ENCODE measurements around the gene SCARB1. TPM values are rescaled to one million over a fixed set of nuclear protein-coding genes. Genes with fewer than 3 reads are reported as not detected.

Gene SCARB1
- total and polyA plus RNA-seq, 2 experiments from 2014 or later = 2.2 to 5.2 TPM

- in situ Hi-C loops (cut with MboI) = no loop called here
These were observed 57.6 kb downstream of the SCARB1 start for GRCh38 chr12:124805876-124806668.

DNA sequence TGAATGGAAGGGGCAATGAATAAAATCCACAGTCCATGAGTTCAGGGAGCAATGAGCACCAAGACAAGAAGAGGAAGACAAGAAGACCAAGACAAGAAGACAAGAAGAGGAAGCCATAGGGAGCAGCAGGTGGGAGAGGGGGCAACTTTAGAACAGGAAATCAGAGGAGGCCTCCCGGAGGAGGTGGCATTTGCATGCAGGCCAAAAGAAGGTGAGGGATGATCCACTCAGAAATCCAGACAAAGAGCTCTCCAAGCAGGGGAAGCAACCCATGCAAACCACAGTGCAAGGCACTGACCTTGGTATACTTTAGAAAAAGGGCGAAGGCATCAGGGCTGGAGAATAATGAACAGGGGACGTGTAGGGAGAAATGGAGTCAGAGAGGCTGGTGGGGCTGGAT is 58.6 kb downstream of the SCARB1 start:
- H2AFZ ChIP-seq = no peak overlapping the region
- H3K27ac ChIP-seq = no peak overlapping the region
- H3K9me2 ChIP-seq (ENCODE audit: insufficient read depth) = no peaks in the 10 kb centered on the region
- no peaks in the 10 kb centered on the region for H3K9me3 ChIP-seq (ENCODE audit: low read depth)
- in situ Hi-C loops (cut with MboI) = no loop called here
- H3K4me3 ChIP-seq = no peak overlapping the region
- TF ChIP-seq EZH2phosphoT487 (IDR thresholded peaks at IDR 0.05; ENCODE audit: insufficient read depth, low read depth) = no peak
- TF ChIP-seq EZH2 (IDR thresholded peaks at IDR 0.05; ENCODE audit: insufficient read depth, poor library complexity, severe bottlenecking) = no peak
- DNase-seq = no peak
- H3K27me3 ChIP-seq (replicated peaks; ENCODE audit: insufficient read depth) = no peaks in the 10 kb centered on the region
- H3K36me3 ChIP-seq (ENCODE audit: low read depth) = no peaks in the 10 kb centered on the region
- no peaks in the 10 kb centered on the region for H3F3A ChIP-seq (ENCODE audit: insufficient read depth)
- no peak overlapping the region for H3K4me2 ChIP-seq (ENCODE audit: unreplicated experiment)
- no peak overlapping the region for H3K9ac ChIP-seq
- H3K79me2 ChIP-seq (ENCODE audit: insufficient read depth) = no peaks in the 10 kb centered on the region
- H4K20me1 ChIP-seq (ENCODE audit: insufficient read depth) = no peaks in the 10 kb centered on the region
- WGBS, 2 experiments (ENCODE audit: low coverage in 1 of 2, low lambda C conversion rate in 2 of 2, missing lambda C conversion rate in 2 of 2) = 95 to 100% methylated on average over 3 of the region's 3 CpGs
- no peaks in the 10 kb centered on the region for H3K4me1 ChIP-seq (ENCODE audit: insufficient read depth)

More at GRCh38 chr12:124805876-124806668, 57.6 kb downstream of the SCARB1 start:
- Histone ChIP-seq H3K4me3 (no peak overlapping the region), H3F3A (ENCODE audit: insufficient read depth) (no peaks in the 10 kb centered on the region), H3K36me3 (ENCODE audit: low read depth) (no peaks in the 10 kb centered on the region), H3K9me2 (ENCODE audit: insufficient read depth) (no peaks in the 10 kb centered on the region), H3K27ac (no peak overlapping the region), H3K9ac (no peak overlapping the region), H2AFZ (no peak overlapping the region), H3K4me1 (ENCODE audit: insufficient read depth) (no peaks in the 10 kb centered on the region), H3K4me2 (ENCODE audit: unreplicated experiment) (no peak overlapping the region), H4K20me1 (ENCODE audit: insufficient read depth) (no peaks in the 10 kb centered on the region), H3K27me3 (replicated peaks; ENCODE audit: insufficient read depth) (no peaks in the 10 kb centered on the region), H3K79me2 (ENCODE audit: insufficient read depth) (no peaks in the 10 kb centered on the region), H3K9me3 (ENCODE audit: low read depth) (no peaks in the 10 kb centered on the region)
- 91 to 92% methylated on average over 24 to 25 of the region's 25 CpGs for WGBS, 2 experiments (ENCODE audit: low coverage in 1 of 2, low lambda C conversion rate in 2 of 2, missing lambda C conversion rate in 2 of 2)
- DNase-seq = no peak
- TF ChIP-seq EZH2 (IDR thresholded peaks at IDR 0.05; ENCODE audit: insufficient read depth, poor library complexity, severe bottlenecking) = no peak

DNA sequence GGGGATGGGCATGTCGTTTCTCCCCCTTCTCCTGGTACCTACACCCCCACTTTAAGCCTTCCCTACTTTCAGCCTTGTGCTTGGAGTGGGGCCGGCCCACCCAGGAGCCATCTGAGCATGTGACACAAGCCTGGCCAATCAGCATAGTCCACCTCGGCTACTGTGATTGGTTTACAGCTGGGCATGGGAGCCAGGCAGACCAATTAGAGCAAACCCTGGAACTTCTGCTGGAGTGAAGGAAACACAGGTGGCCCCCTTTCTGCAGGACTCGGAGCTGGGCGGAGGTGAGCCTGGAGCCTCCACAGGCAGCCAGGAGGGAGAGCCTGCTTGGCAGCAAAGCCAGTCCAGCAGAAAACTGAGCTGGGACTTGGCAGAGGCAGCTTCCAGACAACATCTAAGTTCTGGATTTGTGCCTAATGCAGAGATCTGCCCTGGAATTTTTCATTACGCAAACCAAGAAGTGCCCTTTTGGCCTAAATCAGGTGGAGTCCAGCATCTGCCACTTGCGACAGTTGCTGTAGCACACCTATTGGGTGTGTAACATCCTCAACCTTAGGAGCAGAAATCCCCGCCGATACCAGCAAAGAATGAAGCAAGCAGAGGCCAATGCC is 59.5 kb downstream of the SCARB1 start:
- DNase-seq = peak; percentile 13

GRCh38 chr12:124802361-124802760 is 61.3 kb downstream of the SCARB1 start:
- H4K20me1 ChIP-seq (ENCODE audit: insufficient read depth) = no peaks in the 10 kb centered on the region
- no peak overlapping the region for H3K4me3 ChIP-seq
- no peaks in the 10 kb centered on the region for H3K27me3 ChIP-seq (replicated peaks; ENCODE audit: insufficient read depth)
- H3K79me2 ChIP-seq (ENCODE audit: insufficient read depth) = no peaks in the 10 kb centered on the region
- no peak for TF ChIP-seq EZH2 (IDR thresholded peaks at IDR 0.05; ENCODE audit: insufficient read depth, poor library complexity, severe bottlenecking)
- TF ChIP-seq EZH2phosphoT487 (IDR thresholded peaks at IDR 0.05; ENCODE audit: insufficient read depth, low read depth) = no peak
- WGBS, 2 experiments (ENCODE audit: low coverage in 1 of 2, low lambda C conversion rate in 2 of 2, missing lambda C conversion rate in 2 of 2) = 87 to 89% methylated on average over 14 of the region's 14 CpGs
- no peaks in the 10 kb centered on the region for H3K9me2 ChIP-seq (ENCODE audit: insufficient read depth)
- H3K4me2 ChIP-seq (ENCODE audit: unreplicated experiment) = no peak overlapping the region
- no peak for DNase-seq
- H3K27ac ChIP-seq = no peak overlapping the region
- no peak overlapping the region for H3K9ac ChIP-seq
- H2AFZ ChIP-seq = no peak overlapping the region
- no peaks in the 10 kb centered on the region for H3K36me3 ChIP-seq (ENCODE audit: low read depth)
- H3K9me3 ChIP-seq (ENCODE audit: low read depth) = no peaks in the 10 kb centered on the region
- H3F3A ChIP-seq (ENCODE audit: insufficient read depth) = no peaks in the 10 kb centered on the region
- in situ Hi-C loops (cut with MboI) = no loop called here
- no peaks in the 10 kb centered on the region for H3K4me1 ChIP-seq (ENCODE audit: insufficient read depth)

More for the DNA sequence above, 59.5 kb downstream of the SCARB1 start:
- H3K9me2 ChIP-seq (ENCODE audit: insufficient read depth) = no peaks in the 10 kb centered on the region
- no peaks in the 10 kb centered on the region for H4K20me1 ChIP-seq (ENCODE audit: insufficient read depth)
- H3K4me3 ChIP-seq = no peak overlapping the region
- no peak overlapping the region for H2AFZ ChIP-seq
- no peaks in the 10 kb centered on the region for H3K79me2 ChIP-seq (ENCODE audit: insufficient read depth)
- H3K36me3 ChIP-seq (ENCODE audit: low read depth) = no peaks in the 10 kb centered on the region
- no peak overlapping the region for H3K4me2 ChIP-seq (ENCODE audit: unreplicated experiment)
- no peaks in the 10 kb centered on the region for H3K4me1 ChIP-seq (ENCODE audit: insufficient read depth)
- no peak overlapping the region for H3K9ac ChIP-seq
- no peak overlapping the region for H3K27ac ChIP-seq
- no peak for TF ChIP-seq EZH2 (IDR thresholded peaks at IDR 0.05; ENCODE audit: insufficient read depth, poor library complexity, severe bottlenecking)
- no peak for TF ChIP-seq EZH2phosphoT487 (IDR thresholded peaks at IDR 0.05; ENCODE audit: insufficient read depth, low read depth)
- 63 to 69% methylated on average over 9 of the region's 9 CpGs for WGBS, 2 experiments (ENCODE audit: low coverage in 1 of 2, low lambda C conversion rate in 2 of 2, missing lambda C conversion rate in 2 of 2)
- in situ Hi-C loops (cut with MboI) = no loop called here
- no peaks in the 10 kb centered on the region for H3F3A ChIP-seq (ENCODE audit: insufficient read depth)
- H3K27me3 ChIP-seq (replicated peaks; ENCODE audit: insufficient read depth) = no peaks in the 10 kb centered on the region
- H3K9me3 ChIP-seq (ENCODE audit: low read depth) = no peaks in the 10 kb centered on the region
